IgD-negative memory B cell (primary cell): ENCODE data around the gene SLAIN2. TPM values are rescaled to one million over a fixed set of nuclear protein-coding genes. Genes with fewer than 3 reads are reported as not detected.
A peak's percentile ranks its signal among the peaks of the same experiment; 100 is the strongest.
"Not testable (repeated sequence)": the region's sequence is repeated elsewhere in the genome, so short reads cannot be mapped to it uniquely, and the experiment has no call there.

Experiments
- H3K27ac Mint-ChIP-seq, 3 donors: one replicate each; pipeline ENCODE4 v1.8.0; 2020 to 2022; ENCODE audit warnings: mild to moderate bottlenecking in 3 of 3, mixed read lengths in 3 of 3, moderate library complexity in 1 of 3
- H3K27me3 Mint-ChIP-seq: one replicate; pipeline ENCODE4 v1.8.0; 2021; ENCODE audit warnings: mixed read lengths
- H3K36me3 Mint-ChIP-seq: one replicate; pipeline ENCODE4 v1.8.0; 2020; ENCODE audit warnings: mild to moderate bottlenecking, mixed read lengths
- H3K4me1 Mint-ChIP-seq, 3 donors: one replicate each; pipeline ENCODE4 v1.8.0; 2020 to 2022; ENCODE audit warnings: mixed read lengths in 3 of 3, mild to moderate bottlenecking in 1 of 3
- H3K4me3 Mint-ChIP-seq, 4 donors: one replicate each; pipeline ENCODE4 v1.8.0; 2020 to 2022; ENCODE audit warnings: mild to moderate bottlenecking in 4 of 4, mixed read lengths in 4 of 4, moderate library complexity in 3 of 4
- H3K9me3 Mint-ChIP-seq, 3 donors: one replicate each; pipeline ENCODE4 v1.8.0; 2020 to 2021; ENCODE audit warnings: mixed read lengths in 3 of 3, mild to moderate bottlenecking in 1 of 3
- polyA plus RNA-seq: library from polyadenylated mRNA; unstranded; fragments of 300-500 nt; fragmentation: Illumina TruSeq; gene quantifications from one replicate; pipeline ENCODE4 v1.2.3, GENCODE V29; 2021

Gene SLAIN2
- polyA plus RNA-seq, 1 donor from 2014 or later: 18.3 TPM

DNA sequence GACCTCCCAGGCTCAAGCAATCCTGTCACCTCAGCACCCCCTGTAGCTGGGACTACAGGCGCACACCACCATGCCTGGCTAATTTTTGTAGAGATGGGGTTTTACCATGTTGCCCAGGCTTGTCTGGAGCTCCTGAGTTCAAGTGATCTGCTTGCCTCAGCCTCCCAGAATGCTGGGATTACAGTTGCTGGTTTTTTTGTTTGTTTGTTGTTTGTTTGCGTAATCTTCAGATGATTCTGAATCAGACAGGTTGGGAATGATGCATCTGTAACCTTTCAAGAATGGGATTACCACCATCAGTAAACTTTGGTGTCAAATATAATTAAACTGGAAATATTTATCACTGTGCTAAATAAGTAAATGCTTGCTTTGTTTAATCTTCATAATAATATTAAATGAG, 79.8 kb downstream of the SLAIN2 start:
- no peak overlapping the region for H3K27ac Mint-ChIP-seq
- H3K4me1 Mint-ChIP-seq: no peaks in the 10 kb centered on the region
- H3K36me3 Mint-ChIP-seq: peaks cover 4% of the 10 kb centered on the region
- no peaks in the 10 kb centered on the region for H3K27me3 Mint-ChIP-seq
- H3K4me3 Mint-ChIP-seq: no peak overlapping the region
- H3K9me3 Mint-ChIP-seq: peaks cover 0 to 2% (median 0%) of the 10 kb centered on the region in 3 donors

DNA sequence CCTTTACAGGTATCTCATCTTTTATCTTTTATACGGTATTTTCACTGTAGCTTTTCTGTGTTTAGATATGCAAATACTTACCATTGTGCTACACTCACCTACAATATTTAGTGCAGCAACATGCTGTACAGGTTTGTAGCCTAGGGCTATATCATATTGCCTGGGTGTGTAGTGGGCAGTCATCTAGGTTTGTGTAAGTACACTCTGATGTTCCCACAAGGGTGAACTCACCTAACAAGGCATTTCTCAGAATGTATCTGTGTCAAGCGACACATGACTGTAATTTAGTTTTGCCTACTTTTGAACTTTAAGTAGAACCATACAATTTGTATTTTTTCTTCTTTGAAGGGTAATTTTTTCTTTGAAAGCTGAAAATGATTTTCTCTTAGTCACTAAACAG, 87.6 kb downstream of the SLAIN2 start:
- Mint-ChIP-seq H3K27me3 (no peaks in the 10 kb centered on the region), H3K9me3 (peaks cover 0 to under 1% (median 0%) of the 10 kb centered on the region in 3 donors), H3K27ac (no peak overlapping the region), H3K4me1 (peaks cover 0 to 4% (median 3%) of the 10 kb centered on the region in 3 donors), H3K4me3 (no peak overlapping the region), H3K36me3 (peaks cover 7% of the 10 kb centered on the region)

DNA sequence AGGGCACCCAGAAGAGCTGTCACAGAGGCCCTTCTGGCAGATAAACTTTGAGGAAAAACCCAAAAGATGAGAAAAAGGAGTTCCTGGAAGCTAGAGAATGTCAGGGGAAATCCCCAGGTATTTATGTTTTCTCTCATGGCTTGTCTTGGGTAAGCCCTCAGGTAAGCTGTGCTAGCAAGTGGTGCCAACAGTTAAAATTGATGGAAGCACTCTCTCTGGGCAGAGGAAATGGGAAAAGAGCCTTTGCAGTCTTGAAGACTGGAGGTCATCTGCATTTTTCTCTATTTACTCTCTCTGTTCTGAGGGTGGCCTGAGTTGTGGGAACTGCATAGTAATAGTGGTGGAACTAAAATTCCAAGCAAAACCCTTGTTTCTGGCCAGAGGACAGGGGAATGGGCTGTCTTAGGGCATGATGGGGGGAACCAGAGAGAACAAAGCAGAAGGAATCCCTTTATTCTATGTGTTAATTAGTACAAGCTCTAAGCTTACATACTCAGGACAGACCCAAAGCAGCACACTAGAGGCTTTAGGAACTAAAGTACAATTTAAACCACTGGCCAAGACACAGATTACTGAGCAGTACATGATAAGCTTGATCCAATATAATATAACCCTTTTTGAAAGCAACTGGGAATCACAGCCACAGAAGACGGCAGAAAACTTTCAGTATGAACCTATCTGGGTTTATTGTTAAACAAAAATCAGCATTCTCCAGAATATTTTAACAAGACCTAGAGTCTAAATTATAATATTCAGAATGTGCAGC, 88.6 kb downstream of the SLAIN2 start:
- no peak overlapping the region for H3K27ac Mint-ChIP-seq
- peaks cover 7% of the 10 kb centered on the region for H3K36me3 Mint-ChIP-seq
- peaks cover 0 to 4% (median 3%) of the 10 kb centered on the region in 3 donors for H3K4me1 Mint-ChIP-seq
- peaks cover 0 to 7% (median 0%) of the 10 kb centered on the region in 3 donors for H3K9me3 Mint-ChIP-seq
- H3K27me3 Mint-ChIP-seq: no peaks in the 10 kb centered on the region
- H3K4me3 Mint-ChIP-seq: no peak overlapping the region

DNA sequence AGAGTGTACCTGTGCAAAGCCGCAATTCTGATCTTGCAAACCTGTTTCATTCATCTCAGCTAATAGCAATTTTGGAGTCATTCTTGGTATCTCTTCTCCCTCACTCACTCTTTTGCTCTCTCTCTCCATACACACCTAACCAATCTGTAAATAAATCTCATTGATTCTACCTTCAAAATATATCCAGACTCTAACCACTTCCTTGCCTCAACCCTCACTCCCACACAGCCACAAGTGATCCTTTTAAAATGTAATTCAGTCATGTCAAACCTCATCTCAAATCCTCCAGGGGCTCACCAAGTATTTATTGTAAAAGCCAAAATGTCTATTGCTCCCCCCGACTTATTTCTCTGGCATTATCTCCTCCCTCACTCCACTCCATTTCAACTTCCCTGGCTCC, 90.1 kb downstream of the SLAIN2 start:
- peaks cover 7% of the 10 kb centered on the region for H3K36me3 Mint-ChIP-seq
- H3K4me1 Mint-ChIP-seq: peaks cover 0 to 4% (median 3%) of the 10 kb centered on the region in 3 donors
- no peak overlapping the region for H3K4me3 Mint-ChIP-seq
- H3K27ac Mint-ChIP-seq: no peak overlapping the region
- no peaks in the 10 kb centered on the region for H3K27me3 Mint-ChIP-seq
- H3K9me3 Mint-ChIP-seq: peaks cover 0 to 7% (median 0%) of the 10 kb centered on the region in 3 donors

DNA sequence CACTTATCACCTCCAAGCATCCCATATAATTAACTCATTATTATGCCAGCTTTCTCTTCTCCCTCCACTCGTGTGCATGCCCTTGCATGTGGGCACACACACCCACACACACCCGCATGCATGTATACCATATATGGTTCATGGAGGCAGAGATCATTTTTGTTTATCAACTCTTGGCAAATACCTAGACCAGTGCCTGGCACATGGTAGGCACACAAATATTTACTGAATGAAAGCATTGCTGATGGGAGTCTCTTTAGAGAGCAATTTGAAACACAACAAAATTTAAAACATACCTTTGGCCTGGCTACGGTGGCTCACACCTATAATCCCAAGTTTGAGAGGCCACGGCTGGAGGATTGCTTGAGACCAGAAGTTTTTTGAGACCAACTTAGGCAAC, 90.7 kb downstream of the SLAIN2 start:
- Mint-ChIP-seq H3K4me1 (peaks cover 0 to 4% (median 3%) of the 10 kb centered on the region in 3 donors), H3K4me3 (no peak overlapping the region), H3K27me3 (no peaks in the 10 kb centered on the region), H3K9me3 (peaks cover 0 to 7% (median 0%) of the 10 kb centered on the region in 3 donors), H3K27ac (no peak overlapping the region), H3K36me3 (peaks cover 6% of the 10 kb centered on the region)

DNA sequence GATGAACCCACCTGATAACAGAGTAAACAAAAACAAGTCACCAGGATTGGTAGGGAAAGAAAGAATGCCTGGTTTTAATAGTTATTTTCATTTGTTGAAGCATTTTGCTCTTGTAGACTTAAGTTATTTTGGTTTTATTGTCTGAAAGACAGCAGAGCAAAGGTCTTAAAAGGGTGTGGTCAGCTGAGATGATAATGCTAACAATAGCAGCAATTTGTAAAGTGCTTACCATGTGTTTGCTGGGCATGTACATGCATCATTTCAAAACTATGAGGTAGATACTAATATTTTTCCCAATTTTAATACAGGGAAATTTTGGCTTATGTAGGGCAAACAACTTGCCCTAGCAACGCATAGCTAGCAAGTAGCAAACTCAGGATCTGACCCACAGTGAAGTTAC, 95.0 kb downstream of the SLAIN2 start:
- Mint-ChIP-seq H3K36me3 (no peaks in the 10 kb centered on the region), H3K27me3 (peaks cover 2% of the 10 kb centered on the region), H3K27ac (no peak overlapping the region), H3K9me3 (peaks cover 0 to 9% (median 3%) of the 10 kb centered on the region in 3 donors), H3K4me3 (no peak overlapping the region), H3K4me1 (peaks cover 0 to 1% (median 0%) of the 10 kb centered on the region in 3 donors)

DNA sequence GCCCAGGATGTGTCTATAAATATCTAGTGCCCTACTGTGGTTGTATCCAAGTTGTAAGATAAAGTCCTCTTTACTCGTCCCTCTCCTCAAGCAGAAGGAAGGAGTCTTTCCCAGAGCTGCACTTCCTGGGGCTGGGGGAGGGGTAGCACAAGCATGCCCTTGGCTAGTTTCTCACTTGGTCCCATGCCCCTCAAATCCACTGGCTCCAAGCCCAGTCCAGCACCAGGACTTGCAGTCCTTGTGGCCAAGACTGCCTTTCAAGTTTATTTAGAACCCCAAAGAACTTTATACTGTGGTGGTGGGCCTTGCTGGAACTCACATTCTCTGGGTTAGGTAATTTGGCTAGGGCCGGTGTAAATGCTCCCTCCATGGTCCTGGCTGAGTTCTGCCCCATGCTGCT, 98.7 kb downstream of the SLAIN2 start:
- peaks cover 0 to 3% (median 1%) of the 10 kb centered on the region in 3 donors for H3K9me3 Mint-ChIP-seq
- no peaks in the 10 kb centered on the region for H3K36me3 Mint-ChIP-seq
- no peak overlapping the region for H3K4me3 Mint-ChIP-seq
- peaks cover 2% of the 10 kb centered on the region for H3K27me3 Mint-ChIP-seq
- H3K4me1 Mint-ChIP-seq: no peaks in the 10 kb centered on the region
- no peak overlapping the region for H3K27ac Mint-ChIP-seq

DNA sequence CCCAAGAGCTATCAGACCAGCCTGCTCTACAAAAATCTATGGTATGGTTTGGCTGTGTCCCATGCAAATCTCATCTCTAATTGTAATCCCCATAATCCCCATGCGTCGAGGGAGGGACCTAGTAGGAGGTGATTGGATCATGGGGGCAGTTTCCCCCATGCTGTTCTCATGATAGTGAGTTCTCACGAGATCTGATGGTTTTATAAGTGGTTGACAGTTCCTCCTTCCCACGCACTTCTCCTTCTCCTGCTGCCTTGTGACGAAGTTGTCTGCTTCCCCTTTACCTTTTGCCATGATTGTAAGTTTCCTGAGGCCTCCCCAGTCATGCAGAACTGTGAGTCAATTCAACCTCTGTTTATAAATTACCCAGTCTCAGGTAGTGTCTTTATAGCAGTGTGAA, 99.6 kb downstream of the SLAIN2 start:
- H3K4me3 Mint-ChIP-seq, H3K9me3 Mint-ChIP-seq, H3K36me3 Mint-ChIP-seq, H3K27me3 Mint-ChIP-seq, H3K27ac Mint-ChIP-seq, H3K4me1 Mint-ChIP-seq: not testable (repeated sequence)

DNA sequence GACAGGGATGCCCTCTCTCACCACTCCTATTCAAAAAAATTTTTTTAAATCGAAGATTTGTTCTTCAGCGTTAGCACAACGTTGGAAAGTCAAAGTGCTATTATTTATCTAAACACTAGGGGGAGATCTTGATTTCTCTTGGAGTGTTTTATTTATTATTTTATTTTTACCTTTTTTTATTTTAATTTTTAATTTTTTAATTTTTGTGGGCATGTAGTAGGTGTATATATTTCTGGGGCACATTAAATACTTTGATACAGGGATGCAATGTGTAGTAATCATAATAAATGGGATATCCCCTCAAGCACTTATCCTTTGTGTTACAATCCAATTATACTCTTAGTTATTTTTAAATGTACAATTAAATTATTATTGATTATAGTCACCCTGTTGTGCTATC, 104.4 kb downstream of the SLAIN2 start:
- Mint-ChIP-seq H3K27ac (no peak overlapping the region), H3K4me3 (no peak overlapping the region), H3K9me3 (peaks cover 0 to 3% (median 1%) of the 10 kb centered on the region in 3 donors), H3K36me3 (no peaks in the 10 kb centered on the region), H3K27me3 (peaks cover 4% of the 10 kb centered on the region), H3K4me1 (no peaks in the 10 kb centered on the region)

DNA sequence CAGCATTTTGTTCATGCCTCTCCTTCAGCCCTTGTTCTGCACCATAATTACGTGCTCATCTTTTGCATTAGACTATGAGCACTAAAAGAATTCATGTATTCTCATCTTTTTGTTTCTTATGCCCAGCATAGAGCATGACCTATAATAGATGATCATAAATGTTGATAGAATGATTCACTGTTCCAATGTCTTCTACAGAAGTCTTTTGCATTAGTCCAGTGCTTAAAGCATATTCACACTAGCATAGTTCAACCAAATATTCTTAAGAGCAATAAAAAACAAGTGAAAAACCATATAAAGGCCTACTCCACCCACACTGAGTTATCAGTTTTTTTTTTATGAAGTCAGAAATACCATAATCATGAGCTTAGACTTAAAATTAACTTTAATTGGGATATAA, 105.3 kb downstream of the SLAIN2 start:
- Mint-ChIP-seq H3K4me3 (no peak overlapping the region), H3K27ac (no peak overlapping the region), H3K4me1 (no peaks in the 10 kb centered on the region)

DNA sequence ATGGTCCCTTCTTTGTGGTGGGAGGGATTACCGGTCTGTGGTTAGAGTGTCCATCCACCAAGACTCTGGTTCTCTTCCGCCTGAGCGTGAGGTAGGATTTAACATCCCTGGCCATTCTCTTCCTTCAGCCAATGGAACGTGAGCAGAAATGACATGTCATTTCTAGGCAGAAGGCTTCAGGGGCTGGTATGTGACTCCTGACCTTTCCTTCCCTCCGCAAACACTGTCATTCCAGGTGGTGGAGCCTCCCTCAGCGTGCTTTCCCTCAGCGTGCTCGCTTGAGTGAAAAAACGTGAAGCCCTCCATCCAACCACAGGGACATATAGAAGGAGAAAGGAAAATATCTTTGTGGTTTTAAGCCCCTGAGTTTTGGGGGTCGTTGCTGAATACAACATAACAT, 107.8 kb downstream of the SLAIN2 start:
- H3K27me3 Mint-ChIP-seq: peaks cover 5% of the 10 kb centered on the region
- no peaks in the 10 kb centered on the region for H3K36me3 Mint-ChIP-seq
- no peak overlapping the region for H3K27ac Mint-ChIP-seq
- H3K4me1 Mint-ChIP-seq: no peaks in the 10 kb centered on the region
- no peak overlapping the region for H3K4me3 Mint-ChIP-seq
- H3K9me3 Mint-ChIP-seq: no peaks in the 10 kb centered on the region

More for the DNA sequence above, 105.3 kb downstream of the SLAIN2 start:
- Mint-ChIP-seq H3K27me3 (peaks cover 5% of the 10 kb centered on the region), H3K9me3 (no peaks in the 10 kb centered on the region), H3K36me3 (no peaks in the 10 kb centered on the region)

DNA sequence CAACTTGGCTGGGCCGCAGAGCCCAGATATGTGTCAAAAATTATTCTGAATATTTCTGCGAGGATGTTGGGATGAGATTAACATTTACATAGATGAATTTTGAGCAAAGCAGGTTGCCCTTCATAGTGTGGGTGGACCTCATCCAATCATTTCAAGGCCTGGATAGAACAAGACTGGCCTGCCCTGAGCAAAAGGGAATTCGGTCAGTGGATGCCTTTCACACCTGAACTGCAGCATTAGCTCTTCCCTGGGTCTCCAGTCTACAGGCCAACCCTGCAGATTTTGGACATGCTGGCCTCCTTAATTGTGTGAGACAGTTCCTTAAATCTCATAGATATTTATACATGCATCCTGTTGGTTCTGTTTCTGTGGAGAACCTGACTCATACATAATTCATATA, 109.4 kb downstream of the SLAIN2 start:
- no peak overlapping the region for H3K4me3 Mint-ChIP-seq

DNA sequence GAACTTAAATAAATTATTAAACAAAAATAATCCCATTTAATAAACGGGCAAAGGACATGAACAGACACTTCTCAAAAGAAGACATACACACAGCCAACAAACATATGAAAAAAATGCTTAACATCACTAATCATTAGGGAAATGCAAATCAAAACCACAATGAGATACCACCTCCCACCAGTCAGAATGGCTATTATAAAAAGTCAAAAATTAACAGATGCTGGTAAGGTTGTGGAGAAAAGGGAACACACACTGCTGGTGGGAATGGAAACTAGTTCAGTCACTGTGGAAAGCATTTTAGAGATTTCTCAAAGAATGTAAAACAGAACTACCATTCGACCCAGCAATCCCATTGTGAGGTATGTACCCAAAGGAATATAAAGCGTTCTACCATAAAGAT, 110.3 kb downstream of the SLAIN2 start:
- not testable (repeated sequence) for H3K27me3 Mint-ChIP-seq, H3K36me3 Mint-ChIP-seq, H3K9me3 Mint-ChIP-seq, H3K4me3 Mint-ChIP-seq, H3K27ac Mint-ChIP-seq, H3K4me1 Mint-ChIP-seq

More for the DNA sequence above, 109.4 kb downstream of the SLAIN2 start:
- H3K27ac Mint-ChIP-seq: no peak overlapping the region
- H3K9me3 Mint-ChIP-seq: peaks cover 0 to 2% (median 0%) of the 10 kb centered on the region in 3 donors
- H3K36me3 Mint-ChIP-seq: no peaks in the 10 kb centered on the region
- H3K27me3 Mint-ChIP-seq: peaks cover 5% of the 10 kb centered on the region
- no peaks in the 10 kb centered on the region for H3K4me1 Mint-ChIP-seq

DNA sequence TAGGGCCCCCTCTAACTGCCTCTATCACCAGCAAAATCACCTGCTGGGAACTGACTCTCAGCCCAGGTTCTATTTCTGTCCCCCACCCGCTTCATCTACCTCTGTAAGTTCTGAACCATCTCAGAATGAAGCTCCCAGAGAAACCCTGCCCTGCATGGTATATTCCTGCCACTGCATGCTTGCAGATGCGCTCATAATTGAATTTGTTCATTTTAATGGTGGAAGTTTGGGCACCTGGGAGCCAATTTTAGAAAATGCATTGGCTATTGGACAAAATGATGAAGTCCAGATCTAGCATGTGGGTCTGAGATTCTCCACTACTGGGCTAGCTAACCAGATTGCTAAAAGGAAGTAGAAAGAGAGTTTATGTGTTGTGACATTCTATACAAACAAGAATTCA, 113.3 kb downstream of the SLAIN2 start:
- peak overlapping the region in 1 of 3 donors; percentile 50 for H3K27ac Mint-ChIP-seq
- peaks cover 10% of the 10 kb centered on the region for H3K27me3 Mint-ChIP-seq
- H3K36me3 Mint-ChIP-seq: no peaks in the 10 kb centered on the region
- no peak overlapping the region for H3K4me3 Mint-ChIP-seq
- H3K9me3 Mint-ChIP-seq: peaks cover 0 to 6% (median 5%) of the 10 kb centered on the region in 3 donors
- no peaks in the 10 kb centered on the region for H3K4me1 Mint-ChIP-seq

DNA sequence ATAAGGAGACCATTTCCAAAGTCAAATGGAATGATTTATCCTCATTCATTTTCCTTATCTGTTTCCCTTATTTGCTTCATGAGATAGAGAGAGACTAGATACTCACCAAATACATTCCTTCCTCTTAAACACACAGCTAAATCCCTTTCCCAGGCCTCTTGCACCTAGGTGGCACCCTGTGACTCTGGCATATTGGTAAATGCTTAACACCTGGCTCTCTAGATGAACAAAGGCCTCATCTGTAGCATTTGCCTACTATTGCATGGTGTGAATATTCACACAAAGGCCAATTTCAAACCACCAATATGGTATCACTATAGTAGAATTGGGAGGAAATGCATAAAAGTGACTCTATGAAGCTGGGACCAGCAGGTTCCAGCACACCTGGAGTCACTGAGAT, 119.7 kb downstream of the SLAIN2 start:
- peaks cover 7% of the 10 kb centered on the region for H3K36me3 Mint-ChIP-seq
- no peak overlapping the region for H3K4me3 Mint-ChIP-seq
- peaks cover 3 to 11% (median 8%) of the 10 kb centered on the region in 3 donors for H3K9me3 Mint-ChIP-seq
- no peaks in the 10 kb centered on the region for H3K4me1 Mint-ChIP-seq
- peaks cover 10% of the 10 kb centered on the region for H3K27me3 Mint-ChIP-seq
- no peak overlapping the region for H3K27ac Mint-ChIP-seq

DNA sequence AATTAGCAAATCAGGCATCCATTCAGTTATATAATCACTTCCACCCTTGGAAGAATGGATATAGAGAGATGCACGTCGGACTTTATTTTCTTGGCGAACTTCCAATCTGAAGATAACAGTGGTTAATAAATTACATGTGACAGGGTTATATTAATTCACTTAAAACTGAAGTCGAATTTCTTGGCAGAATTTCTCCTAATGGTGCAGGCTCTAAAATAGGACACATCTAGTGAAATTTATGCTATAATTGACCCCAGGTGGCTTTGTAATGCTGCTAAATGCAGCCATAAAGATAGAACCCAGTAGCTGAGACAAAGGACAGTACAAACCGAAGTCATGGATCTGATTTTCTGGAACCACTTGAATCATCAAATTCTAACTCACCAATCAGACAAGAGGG, 121.0 kb downstream of the SLAIN2 start:
- H3K4me3 Mint-ChIP-seq: no peak overlapping the region
- H3K4me1 Mint-ChIP-seq: no peaks in the 10 kb centered on the region
- H3K36me3 Mint-ChIP-seq: peaks cover 7% of the 10 kb centered on the region
- H3K27me3 Mint-ChIP-seq: peaks cover 7% of the 10 kb centered on the region
- peaks cover 3 to 11% (median 4%) of the 10 kb centered on the region in 3 donors for H3K9me3 Mint-ChIP-seq
- H3K27ac Mint-ChIP-seq: no peak overlapping the region
